ENCODE measurements around the gene NMBR. TPM values are rescaled to one million over a fixed set of nuclear protein-coding genes. Genes with fewer than 3 reads are reported as not detected.
"Not testable (repeated sequence)": the region's sequence is repeated elsewhere in the genome, so short reads cannot be mapped to it uniquely, and the experiment has no call there.

Gene NMBR
- total RNA-seq, 4 donors from 2014 or later = not detected

DNA sequence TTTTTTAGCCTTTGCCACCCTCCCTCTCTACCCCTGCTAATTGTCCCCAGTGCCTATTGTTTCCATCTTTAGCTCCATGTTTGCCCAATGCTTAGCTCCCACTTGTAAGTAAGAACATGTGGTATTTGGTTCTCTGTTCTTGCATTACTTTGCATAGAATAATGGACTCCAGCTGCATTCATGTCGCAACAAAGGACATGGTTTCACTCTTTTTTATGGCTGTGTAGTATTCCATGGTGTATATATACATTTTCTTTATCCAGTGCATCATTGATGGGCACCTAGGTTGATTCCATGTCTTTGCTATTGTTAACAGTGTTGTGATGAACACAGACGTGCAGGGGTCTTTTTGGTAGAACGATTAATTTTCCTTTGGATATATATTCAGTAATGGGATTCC is 118.4 kb downstream of the NMBR start:
- no peak for TF ChIP-seq POLR2A (IDR thresholded peaks at IDR 0.05)
- TF ChIP-seq, protein P1, sequence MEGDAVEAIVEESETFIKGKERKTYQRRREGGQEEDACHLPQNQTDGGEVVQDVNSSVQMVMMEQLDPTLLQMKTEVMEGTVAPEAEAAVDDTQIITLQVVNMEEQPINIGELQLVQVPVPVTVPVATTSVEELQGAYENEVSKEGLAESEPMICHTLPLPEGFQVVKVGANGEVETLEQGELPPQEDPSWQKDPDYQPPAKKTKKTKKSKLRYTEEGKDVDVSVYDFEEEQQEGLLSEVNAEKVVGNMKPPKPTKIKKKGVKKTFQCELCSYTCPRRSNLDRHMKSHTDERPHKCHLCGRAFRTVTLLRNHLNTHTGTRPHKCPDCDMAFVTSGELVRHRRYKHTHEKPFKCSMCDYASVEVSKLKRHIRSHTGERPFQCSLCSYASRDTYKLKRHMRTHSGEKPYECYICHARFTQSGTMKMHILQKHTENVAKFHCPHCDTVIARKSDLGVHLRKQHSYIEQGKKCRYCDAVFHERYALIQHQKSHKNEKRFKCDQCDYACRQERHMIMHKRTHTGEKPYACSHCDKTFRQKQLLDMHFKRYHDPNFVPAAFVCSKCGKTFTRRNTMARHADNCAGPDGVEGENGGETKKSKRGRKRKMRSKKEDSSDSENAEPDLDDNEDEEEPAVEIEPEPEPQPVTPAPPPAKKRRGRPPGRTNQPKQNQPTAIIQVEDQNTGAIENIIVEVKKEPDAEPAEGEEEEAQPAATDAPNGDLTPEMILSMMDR (IDR thresholded peaks at IDR 0.05) = no peak
- no peak for DNase-seq (ENCODE audit: low spot score in 2 of 2)
- 92 to 95% methylated on average over 3 of the region's 3 CpGs for WGBS, 2 donors
- no peak overlapping the region for H3K4me3 ChIP-seq (ENCODE audit: low read depth, poor library complexity, severe bottlenecking)
- intact Hi-C loops (cut with DNase I; ENCODE audit: low total_unique reads) = no loop called here

DNA sequence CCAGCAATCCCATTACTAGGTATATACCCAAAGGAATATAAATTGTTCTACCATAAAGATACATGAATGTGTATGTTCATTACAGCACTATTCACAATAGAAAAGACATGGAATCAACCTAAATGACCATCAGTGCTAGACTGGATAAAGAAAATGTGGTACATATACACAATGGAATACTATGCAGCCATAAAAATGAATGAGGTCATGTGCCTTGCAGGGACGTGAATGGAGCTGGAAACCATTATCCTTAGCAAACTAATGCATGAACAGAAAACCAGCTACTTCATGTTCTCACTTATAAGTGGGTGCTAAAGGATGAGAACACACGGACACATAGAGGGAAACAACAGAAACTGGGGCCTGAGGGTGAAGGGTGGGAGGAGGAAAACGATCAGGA is 119.1 kb downstream of the NMBR start:
- DNase-seq (ENCODE audit: low spot score in 2 of 2); H3K4me3 ChIP-seq (ENCODE audit: low read depth, poor library complexity, severe bottlenecking); intact Hi-C loops (cut with DNase I; ENCODE audit: low total_unique reads): not testable (repeated sequence)
- WGBS, 2 donors = 79 to 82% methylated on average over 3 of the region's 3 CpGs

DNA sequence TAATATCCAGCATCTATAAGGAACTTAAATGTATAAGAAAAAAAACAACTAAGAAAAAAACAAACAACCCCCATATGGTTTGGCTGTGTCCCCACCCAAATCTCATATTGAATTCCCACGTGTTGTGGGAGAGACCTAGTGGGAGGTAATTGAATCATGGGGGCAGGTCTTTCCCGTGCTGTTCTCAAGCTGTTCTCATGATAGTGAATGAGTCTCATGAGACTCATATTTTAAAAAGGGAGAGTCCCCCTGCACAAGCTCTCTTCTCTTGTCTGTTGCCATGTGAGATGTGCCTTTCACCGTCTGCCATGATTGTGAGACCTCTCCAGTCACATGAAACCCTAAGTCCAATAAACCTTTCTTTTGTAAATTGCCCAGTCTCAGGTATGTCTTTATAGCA is 119.8 kb downstream of the NMBR start:
- H3K4me3 ChIP-seq (ENCODE audit: low read depth, poor library complexity, severe bottlenecking) = no peak overlapping the region
- DNase-seq (ENCODE audit: low spot score in 2 of 2) = no peak
- WGBS, 2 donors = 58 to 68% methylated on average over 3 of the region's 3 CpGs
- intact Hi-C loops (cut with DNase I; ENCODE audit: low total_unique reads) = no loop called here
- no peak for TF ChIP-seq POLR2A (IDR thresholded peaks at IDR 0.05)
- TF ChIP-seq, protein P1 (IDR thresholded peaks at IDR 0.05) = no peak

DNA sequence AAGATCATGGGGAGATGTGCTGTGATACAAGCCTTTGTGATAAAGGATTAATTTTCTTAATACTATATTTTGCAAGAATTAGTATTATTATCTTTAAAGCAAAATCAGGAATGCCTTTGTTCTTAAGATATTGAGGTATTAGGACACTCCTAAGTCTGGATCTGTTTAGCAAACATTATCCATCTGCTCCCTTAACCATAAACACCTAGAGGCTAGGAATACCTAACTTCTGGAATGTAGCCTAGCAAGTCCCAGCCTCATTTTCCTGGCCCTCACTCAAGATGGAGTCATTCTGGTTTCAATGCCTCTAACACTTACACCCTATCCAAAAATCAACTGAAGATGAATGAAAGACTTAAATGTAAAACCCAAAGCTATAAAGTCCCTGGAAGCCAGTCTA is 120.5 kb downstream of the NMBR start:
- intact Hi-C loops (cut with DNase I; ENCODE audit: low total_unique reads) = no loop called here
- no peak overlapping the region for H3K4me3 ChIP-seq (ENCODE audit: low read depth, poor library complexity, severe bottlenecking)
- DNase-seq (ENCODE audit: low spot score in 2 of 2) = no peak
- TF ChIP-seq, protein P1 (IDR thresholded peaks at IDR 0.05) = no peak
- no peak for TF ChIP-seq POLR2A (IDR thresholded peaks at IDR 0.05)

Other genes starting within 250 kb of the NMBR start
- gene GJE1, start 14.2 kb downstream of the NMBR start, total RNA-seq = not detected
- gene VTA1, start 141 bp upstream of the NMBR start, total RNA-seq = 10 to 100 TPM; 40.9 to 54.5 (median 49.5) TPM
- gene ADGRG6, start 154.9 kb upstream of the NMBR start, total RNA-seq = 10 to 100 TPM; 41.8 to 54.8 (median 50.0) TPM